ENCODE data around the gene STARD9. TPM values are rescaled to one million over a fixed set of nuclear protein-coding genes. Genes with fewer than 3 reads are reported as not detected.
A peak's percentile ranks its signal among the peaks of the same experiment; 100 is the strongest.

Gene STARD9
- total and polyA plus RNA-seq, 2 of the 13 experiments (the other 11 are each of a cell fraction or from before 2014, with no cell fraction given), result 5.3 to 7.5 TPM

DNA sequence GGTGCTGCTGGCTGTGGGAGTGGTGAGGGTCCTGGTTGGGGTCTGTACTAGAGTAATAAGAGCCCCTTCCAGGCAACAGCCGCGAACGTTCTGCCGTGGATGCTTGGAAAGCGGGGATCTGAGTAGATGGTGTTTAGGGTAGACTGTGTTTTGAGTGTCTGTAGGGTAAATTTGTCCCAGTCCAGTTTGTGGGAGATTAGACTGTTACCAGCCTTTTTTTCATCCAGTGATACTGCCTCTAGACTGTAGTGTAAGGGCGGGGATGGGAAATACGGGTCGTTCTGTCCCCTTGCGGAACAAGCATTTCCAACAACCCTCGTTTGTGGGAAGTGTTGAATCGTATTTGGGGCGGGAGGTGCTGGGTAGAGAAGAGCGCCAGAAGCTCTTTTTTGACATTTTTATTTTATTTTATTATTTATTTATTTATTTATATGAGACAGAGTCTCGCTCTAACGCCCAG, 26.3 kb upstream of the STARD9 start (continued):
- TF ChIP-seq, protein P1, sequence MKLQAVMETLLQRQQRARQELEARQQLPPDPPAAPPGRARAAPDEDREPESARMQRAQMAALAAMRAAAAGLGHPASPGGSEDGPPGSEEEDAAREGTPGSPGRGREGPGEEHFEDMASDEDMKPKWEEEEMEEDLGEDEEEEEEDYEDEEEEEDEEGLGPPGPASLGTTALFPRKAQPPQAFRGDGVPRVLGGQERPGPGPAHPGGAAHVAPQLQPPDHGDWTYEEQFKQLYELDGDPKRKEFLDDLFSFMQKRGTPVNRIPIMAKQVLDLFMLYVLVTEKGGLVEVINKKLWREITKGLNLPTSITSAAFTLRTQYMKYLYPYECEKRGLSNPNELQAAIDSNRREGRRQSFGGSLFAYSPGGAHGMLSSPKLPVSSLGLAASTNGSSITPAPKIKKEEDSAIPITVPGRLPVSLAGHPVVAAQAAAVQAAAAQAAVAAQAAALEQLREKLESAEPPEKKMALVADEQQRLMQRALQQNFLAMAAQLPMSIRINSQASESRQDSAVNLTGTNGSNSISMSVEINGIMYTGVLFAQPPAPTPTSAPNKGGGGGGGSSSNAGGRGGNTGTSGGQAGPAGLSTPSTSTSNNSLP (IDR thresholded peaks at IDR 0.05; ENCODE audit: low read depth, low read length), result no peak
- TF ChIP-seq ZNF263 (CRISPR knock-in tag; IDR thresholded peaks at IDR 0.05), result no peak
- TF ChIP-seq ZNF501 (CRISPR knock-in tag; IDR thresholded peaks at IDR 0.05), result peak; percentile 11; the same call in 1 of the 2 replicates
- no peak for TF ChIP-seq NFE2L1 (CRISPR knock-in tag; IDR thresholded peaks at IDR 0.05; ENCODE audit: borderline replicate concordance)
- TF ChIP-seq TCF7 (IDR thresholded peaks at IDR 0.05; ENCODE audit: low read depth), result no peak
- TF ChIP-seq SALL1 (CRISPR knock-in tag; IDR thresholded peaks at IDR 0.05), result no peak
- TF ChIP-seq, protein P2, sequence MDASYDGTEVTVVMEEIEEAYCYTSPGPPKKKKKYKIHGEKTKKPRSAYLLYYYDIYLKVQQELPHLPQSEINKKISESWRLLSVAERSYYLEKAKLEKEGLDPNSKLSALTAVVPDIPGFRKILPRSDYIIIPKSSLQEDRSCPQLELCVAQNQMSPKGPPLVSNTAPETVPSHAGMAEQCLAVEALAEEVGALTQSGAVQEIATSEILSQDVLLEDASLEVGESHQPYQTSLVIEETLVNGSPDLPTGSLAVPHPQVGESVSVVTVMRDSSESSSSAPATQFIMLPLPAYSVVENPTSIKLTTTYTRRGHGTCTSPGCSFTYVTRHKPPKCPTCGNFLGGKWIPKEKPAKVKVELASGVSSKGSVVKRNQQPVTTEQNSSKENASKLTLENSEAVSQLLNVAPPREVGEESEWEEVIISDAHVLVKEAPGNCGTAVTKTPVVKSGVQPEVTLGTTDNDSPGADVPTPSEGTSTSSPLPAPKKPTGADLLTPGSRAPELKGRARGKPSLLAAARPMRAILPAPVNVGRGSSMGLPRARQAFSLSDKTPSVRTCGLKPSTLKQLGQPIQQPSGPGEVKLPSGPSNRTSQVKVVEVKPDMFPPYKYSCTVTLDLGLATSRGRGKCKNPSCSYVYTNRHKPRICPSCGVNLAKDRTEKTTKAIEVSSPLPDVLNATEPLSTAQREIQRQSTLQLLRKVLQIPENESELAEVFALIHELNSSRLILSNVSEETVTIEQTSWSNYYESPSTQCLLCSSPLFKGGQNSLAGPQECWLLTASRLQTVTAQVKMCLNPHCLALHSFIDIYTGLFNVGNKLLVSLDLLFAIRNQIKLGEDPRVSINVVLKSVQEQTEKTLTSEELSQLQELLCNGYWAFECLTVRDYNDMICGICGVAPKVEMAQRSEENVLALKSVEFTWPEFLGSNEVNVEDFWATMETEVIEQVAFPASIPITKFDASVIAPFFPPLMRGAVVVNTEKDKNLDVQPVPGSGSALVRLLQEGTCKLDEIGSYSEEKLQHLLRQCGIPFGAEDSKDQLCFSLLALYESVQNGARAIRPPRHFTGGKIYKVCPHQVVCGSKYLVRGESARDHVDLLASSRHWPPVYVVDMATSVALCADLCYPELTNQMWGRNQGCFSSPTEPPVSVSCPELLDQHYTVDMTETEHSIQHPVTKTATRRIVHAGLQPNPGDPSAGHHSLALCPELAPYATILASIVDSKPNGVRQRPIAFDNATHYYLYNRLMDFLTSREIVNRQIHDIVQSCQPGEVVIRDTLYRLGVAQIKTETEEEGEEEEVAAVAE (CRISPR knock-in tag; IDR thresholded peaks at IDR 0.05; ENCODE audit: borderline replicate concordance), result no peak
- 0 out of 2 replicates have a peak, but pooled peaks have one; percentile 1 for TF ChIP-seq FOSL1 (CRISPR knock-in tag; IDR thresholded peaks at IDR 0.05; ENCODE audit: borderline replicate concordance)
- TF ChIP-seq DMAP1 (CRISPR knock-in tag; IDR thresholded peaks at IDR 0.05), result 0 out of 2 replicates have a peak, but pooled peaks have one; percentile 49
- TF ChIP-seq ZNF350 (CRISPR knock-in tag; IDR thresholded peaks at IDR 0.05; ENCODE audit: borderline replicate concordance, low read depth), result no peak
- TF ChIP-seq ZFP37 (CRISPR knock-in tag; IDR thresholded peaks at IDR 0.05; ENCODE audit: borderline replicate concordance), result no peak
- no peak for TF ChIP-seq KDM3A (CRISPR knock-in tag; IDR thresholded peaks at IDR 0.05; ENCODE audit: low read depth)
- TF ChIP-seq SOX6 (IDR thresholded peaks at IDR 0.05), result no peak
- TF ChIP-seq SOX6 (CRISPR knock-in tag; IDR thresholded peaks at IDR 0.05), result no peak
- TF ChIP-seq, protein P3, sequence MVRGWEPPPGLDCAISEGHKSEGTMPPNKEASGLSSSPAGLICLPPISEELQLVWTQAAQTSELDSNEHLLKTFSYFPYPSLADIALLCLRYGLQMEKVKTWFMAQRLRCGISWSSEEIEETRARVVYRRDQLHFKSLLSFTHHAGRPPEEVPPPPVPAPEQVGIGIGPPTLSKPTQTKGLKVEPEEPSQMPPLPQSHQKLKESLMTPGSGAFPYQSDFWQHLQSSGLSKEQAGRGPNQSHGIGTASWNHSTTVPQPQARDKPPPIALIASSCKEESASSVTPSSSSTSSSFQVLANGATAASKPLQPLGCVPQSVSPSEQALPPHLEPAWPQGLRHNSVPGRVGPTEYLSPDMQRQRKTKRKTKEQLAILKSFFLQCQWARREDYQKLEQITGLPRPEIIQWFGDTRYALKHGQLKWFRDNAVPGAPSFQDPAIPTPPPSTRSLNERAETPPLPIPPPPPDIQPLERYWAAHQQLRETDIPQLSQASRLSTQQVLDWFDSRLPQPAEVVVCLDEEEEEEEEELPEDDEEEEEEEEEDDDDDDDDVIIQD (CRISPR knock-in tag; IDR thresholded peaks at IDR 0.05; ENCODE audit: low read depth), result no peak
- TF ChIP-seq MAF1 (CRISPR knock-in tag; IDR thresholded peaks at IDR 0.05; ENCODE audit: borderline replicate concordance), result no peak
- TF ChIP-seq ZNF34 (CRISPR knock-in tag; IDR thresholded peaks at IDR 0.05; ENCODE audit: borderline replicate concordance), result 0 out of 2 replicates have a peak, but pooled peaks have one; percentile 57
- no peak for TF ChIP-seq ZNF224 (CRISPR knock-in tag; IDR thresholded peaks at IDR 0.05)
- TF ChIP-seq, protein P4, sequence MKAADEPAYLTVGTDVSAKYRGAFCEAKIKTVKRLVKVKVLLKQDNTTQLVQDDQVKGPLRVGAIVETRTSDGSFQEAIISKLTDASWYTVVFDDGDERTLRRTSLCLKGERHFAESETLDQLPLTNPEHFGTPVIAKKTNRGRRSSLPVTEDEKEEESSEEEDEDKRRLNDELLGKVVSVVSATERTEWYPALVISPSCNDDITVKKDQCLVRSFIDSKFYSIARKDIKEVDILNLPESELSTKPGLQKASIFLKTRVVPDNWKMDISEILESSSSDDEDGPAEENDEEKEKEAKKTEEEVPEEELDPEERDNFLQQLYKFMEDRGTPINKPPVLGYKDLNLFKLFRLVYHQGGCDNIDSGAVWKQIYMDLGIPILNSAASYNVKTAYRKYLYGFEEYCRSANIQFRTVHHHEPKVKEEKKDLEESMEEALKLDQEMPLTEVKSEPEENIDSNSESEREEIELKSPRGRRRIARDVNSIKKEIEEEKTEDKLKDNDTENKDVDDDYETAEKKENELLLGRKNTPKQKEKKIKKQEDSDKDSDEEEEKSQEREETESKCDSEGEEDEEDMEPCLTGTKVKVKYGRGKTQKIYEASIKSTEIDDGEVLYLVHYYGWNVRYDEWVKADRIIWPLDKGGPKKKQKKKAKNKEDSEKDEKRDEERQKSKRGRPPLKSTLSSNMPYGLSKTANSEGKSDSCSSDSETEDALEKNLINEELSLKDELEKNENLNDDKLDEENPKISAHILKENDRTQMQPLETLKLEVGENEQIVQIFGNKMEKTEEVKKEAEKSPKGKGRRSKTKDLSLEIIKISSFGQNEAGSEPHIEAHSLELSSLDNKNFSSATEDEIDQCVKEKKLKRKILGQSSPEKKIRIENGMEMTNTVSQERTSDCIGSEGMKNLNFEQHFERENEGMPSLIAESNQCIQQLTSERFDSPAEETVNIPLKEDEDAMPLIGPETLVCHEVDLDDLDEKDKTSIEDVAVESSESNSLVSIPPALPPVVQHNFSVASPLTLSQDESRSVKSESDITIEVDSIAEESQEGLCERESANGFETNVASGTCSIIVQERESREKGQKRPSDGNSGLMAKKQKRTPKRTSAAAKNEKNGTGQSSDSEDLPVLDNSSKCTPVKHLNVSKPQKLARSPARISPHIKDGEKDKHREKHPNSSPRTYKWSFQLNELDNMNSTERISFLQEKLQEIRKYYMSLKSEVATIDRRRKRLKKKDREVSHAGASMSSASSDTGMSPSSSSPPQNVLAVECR (CRISPR knock-in tag; IDR thresholded peaks at IDR 0.05; ENCODE audit: borderline replicate concordance), result 0 out of 2 replicates have a peak, but pooled peaks have one; percentile 19
